AG04449 (cell line): ENCODE results near the gene PAQR7.

ENCODE experiments used
- CTCF ChIA-PET: fragments of 350-600 bp; formaldehyde crosslinking; extraction: SDS; loops from one replicate; lab custom pipeline; 2021; ENCODE audit warnings: antibody characterized with exemption; lab: Yijun Ruan, JAX
- POLR2A ChIA-PET: fragments of 400-600, 350-600 bp; formaldehyde crosslinking; extraction: SDS; loops from one replicate; lab custom pipeline; 2020; ENCODE audit warnings: antibody characterized with exemption, inconsistent platforms; lab: Yijun Ruan, JAX
- DNase-seq: peaks from one replicate; pipeline ENCODE4 v3.0.0-alpha.2; 2010; ENCODE audit warnings: low read depth, low spot score
- H3K4me3 ChIP-seq: 2 replicates; pipeline ENCODE4 v1.5.1; 2011; ENCODE audit warnings: low read depth, mild to moderate bottlenecking, control low read depth, low read length
- TF ChIP-seq, protein P1 (sequence below): IDR thresholded peaks from one replicate; pipeline ENCODE4 v1.5.1; 2011; ENCODE audit warnings: mild to moderate bottlenecking, moderate library complexity, low read length, control low read depth, inconsistent platforms; ENCODE audit not compliant: insufficient read depth; ENCODE audit errors: missing control alignments

Gene PAQR7, protein sequence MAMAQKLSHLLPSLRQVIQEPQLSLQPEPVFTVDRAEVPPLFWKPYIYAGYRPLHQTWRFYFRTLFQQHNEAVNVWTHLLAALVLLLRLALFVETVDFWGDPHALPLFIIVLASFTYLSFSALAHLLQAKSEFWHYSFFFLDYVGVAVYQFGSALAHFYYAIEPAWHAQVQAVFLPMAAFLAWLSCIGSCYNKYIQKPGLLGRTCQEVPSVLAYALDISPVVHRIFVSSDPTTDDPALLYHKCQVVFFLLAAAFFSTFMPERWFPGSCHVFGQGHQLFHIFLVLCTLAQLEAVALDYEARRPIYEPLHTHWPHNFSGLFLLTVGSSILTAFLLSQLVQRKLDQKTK

DNA sequence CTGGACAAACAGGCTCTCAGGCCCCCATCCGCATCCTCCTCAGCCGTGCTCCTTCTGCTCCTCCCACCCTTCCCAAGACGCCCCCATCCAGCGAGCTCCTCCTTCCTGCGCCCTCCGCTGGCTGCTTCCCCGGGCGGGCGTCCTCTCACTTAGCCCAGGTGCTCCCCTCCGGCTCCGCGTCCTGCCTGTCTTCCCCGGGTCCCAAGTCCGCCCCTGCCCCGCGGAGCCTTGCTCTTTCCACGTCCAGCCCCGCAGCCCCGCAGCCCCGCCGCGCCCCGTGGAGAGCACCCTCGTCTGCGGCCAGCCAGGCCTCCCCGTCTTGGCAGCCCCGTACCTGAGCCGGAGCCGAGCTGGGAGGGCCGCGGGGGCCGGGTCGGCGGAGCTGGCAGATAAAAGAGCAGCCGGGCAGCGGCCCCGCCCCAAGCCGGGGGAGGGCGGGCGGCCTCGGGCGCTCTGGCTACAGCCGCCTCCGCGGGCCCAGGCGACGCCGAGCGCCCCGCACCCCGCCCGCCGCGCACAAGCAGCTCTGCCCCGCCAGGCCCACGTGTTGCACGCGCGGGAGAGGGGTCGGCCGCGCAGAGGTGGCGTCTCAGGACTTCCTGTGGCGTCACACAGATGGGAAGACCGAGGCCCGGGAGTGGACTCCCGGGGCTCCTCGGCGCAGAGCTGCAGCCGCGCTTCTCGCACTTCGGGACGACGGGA is at the start of gene PAQR7:
Gene PAQR7, minus strand, starts transcription at position 555 of the 702 bp plus-strand sequence. CDS start 11,869 bp downstream, outside the sequence.
- TF ChIP-seq, protein P1, sequence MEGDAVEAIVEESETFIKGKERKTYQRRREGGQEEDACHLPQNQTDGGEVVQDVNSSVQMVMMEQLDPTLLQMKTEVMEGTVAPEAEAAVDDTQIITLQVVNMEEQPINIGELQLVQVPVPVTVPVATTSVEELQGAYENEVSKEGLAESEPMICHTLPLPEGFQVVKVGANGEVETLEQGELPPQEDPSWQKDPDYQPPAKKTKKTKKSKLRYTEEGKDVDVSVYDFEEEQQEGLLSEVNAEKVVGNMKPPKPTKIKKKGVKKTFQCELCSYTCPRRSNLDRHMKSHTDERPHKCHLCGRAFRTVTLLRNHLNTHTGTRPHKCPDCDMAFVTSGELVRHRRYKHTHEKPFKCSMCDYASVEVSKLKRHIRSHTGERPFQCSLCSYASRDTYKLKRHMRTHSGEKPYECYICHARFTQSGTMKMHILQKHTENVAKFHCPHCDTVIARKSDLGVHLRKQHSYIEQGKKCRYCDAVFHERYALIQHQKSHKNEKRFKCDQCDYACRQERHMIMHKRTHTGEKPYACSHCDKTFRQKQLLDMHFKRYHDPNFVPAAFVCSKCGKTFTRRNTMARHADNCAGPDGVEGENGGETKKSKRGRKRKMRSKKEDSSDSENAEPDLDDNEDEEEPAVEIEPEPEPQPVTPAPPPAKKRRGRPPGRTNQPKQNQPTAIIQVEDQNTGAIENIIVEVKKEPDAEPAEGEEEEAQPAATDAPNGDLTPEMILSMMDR: peak; percentile 42
- ChIA-PET POLR2A (interaction anchor here (0.6 to 1.7 kb wide), 4 partner anchors 17 to 55 kb away, joined by 3 to 12 read pairs (median 5); partner anchors contain the start of gene MTFR1L), CTCF (interaction anchor here (0.7 to 3.9 kb wide), 14 partner anchors 10 to 125 kb away, joined by 3 to 24 read pairs (median 4); partner anchors contain the start of gene PAFAH2)
- DNase-seq: no peak
- peak within 1 kb of the TSS; percentile 74 for H3K4me3 ChIP-seq

DNA sequence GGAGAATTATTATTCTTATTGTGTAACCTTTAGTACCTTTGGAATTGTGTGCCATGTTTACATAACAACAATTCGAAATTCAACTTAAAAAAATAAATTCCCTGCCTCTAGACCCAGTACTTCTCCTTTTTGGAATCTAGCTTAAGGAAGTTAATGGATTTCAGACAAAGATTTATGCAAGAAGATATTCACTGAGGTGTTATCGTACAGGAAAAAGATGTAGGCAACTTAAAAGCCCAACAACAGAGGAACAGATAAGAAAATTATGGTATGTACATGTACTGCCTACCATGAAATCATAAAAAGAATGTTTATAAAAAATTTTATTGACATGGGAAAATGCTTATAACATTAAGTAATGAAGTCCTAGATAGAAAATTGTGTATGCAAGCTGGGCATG is 48.9 kb upstream of the PAQR7 start:
- CTCF ChIA-PET: interaction anchor here (1.0 kb wide), 1 partner anchor 15 kb away, joined by 3 read pairs; no protein-coding TSS in a partner anchor
- POLR2A ChIA-PET: no interaction called here
- no peak for DNase-seq

DNA sequence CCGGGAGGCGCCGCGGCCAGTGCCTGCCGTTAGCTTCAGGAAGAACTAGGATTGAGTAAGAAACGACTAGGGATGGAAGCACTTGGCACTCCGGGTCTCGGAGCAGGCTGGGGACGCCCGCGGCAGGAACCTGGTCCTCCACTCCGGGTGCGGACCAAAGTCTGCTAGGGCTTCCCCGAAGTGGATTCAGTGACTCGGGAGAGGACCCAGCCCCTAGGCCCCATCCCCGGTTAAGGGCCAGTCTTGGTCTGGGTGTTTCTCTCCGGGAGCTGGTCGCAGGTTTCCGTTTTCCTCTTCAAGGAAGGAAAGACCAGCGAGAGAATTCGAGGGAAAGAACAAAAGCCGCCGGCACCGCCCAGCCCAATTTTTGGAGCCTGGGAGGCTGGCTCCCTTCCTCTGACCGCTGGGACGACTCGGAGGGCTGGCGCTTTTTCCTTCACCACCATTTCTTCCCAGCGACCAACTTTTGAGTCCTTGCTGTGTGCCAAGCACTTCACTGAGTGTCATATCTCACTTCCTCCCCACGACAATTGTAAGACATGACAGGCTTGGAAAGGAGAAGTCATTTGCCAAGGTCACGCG is 47.6 kb upstream of the PAQR7 start:
- TF ChIP-seq, protein P1: no peak
- DNase-seq: no peak
- POLR2A ChIA-PET: interaction anchor here (0.6 to 0.7 kb wide), 2 partner anchors 10 to 22 kb away, joined by 3 read pairs; no protein-coding TSS in a partner anchor
- H3K4me3 ChIP-seq: peak overlapping the region; percentile 59
- CTCF ChIA-PET: interaction anchor here (1.5 to 2.7 kb wide), 3 partner anchors 9 to 27 kb away, joined by 5 to 20 read pairs (median 7); no protein-coding TSS in a partner anchor

More for the DNA sequence above, 48.9 kb upstream of the PAQR7 start:
- H3K4me3 ChIP-seq: no peak overlapping the region
- TF ChIP-seq, protein P1: no peak

DNA sequence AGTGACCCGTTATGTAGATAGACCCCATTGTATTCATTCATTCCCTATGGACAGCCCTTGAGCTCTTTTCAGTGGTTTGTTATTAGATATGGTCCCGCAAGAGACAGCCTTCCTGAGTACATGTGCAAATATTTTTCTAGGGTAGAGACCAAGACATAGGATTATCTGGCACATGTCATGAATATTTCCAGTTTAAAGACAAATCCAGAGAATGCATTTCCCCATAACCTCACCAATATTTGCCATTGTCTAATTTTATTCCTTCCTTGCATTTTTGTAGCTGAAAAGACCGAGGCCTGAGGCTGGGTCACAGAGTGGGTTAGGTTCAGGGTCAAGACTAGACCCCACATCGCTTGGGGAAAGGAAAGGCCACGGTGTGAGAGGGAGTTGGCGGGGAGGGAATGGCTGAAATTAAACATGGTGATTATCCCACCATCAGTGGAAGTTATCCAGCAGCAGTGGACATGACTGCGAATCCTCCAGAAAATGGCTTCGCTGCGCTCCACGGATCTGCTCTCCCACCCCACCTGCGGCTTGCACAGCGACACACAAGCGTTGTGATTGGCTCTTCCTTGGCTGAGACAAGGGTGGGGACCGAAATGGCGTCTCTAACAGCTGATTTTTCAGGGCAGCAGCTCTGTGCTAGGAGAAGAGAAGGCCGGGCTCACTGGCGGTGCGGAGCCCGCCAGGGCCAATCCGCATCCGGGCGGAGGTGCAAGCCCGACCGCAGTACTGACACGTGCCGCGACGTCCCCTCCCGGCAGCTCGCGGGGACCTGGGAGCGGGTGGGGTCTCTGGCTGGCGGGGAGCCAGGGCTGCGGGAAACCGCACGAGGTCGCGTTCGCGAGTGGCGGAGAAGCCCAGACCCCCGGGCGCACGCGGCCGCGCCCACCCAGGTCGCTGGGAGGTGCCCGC is 46.8 kb upstream of the PAQR7 start:
- POLR2A ChIA-PET: interaction anchor here (0.5 to 1.0 kb wide), 4 partner anchors 9 to 28 kb away, joined by 3 read pairs; no protein-coding TSS in a partner anchor
- TF ChIP-seq, protein P1: no peak
- CTCF ChIA-PET: interaction anchor here (0.7 to 2.7 kb wide), 6 partner anchors 9 to 26 kb away, joined by 3 to 20 read pairs (median 5); no protein-coding TSS in a partner anchor
- DNase-seq: no peak
- H3K4me3 ChIP-seq: peak overlapping the region; percentile 59

DNA sequence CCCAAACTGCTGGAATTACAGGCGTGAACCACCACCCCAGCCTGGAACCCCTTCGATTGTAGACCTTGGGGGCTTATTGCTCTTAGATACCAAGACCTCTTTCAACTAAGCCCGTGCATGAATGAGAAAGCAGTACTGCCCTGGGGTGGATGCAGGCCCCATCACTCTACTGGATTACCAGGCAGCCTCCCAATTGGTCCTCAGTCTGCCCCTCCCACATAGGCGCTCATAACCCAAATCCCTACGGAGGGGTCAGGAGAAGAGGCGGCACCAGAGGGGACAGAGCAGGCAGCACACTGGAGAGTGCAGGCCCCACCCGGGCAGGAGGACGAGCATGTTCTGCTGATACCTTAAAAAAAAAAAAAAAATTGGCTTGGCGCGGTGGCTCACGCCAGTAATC is 43.1 kb upstream of the PAQR7 start:
- ChIA-PET CTCF (interaction anchor here (1.5 kb wide), 1 partner anchor 23 kb away, joined by 8 read pairs; no protein-coding TSS in a partner anchor), POLR2A (no interaction called here)
- no peak for DNase-seq
- no peak overlapping the region for H3K4me3 ChIP-seq
- TF ChIP-seq, protein P1: no peak
